K562 (cell line): Measurements from ENCODE around the gene BTBD3. TPM values are rescaled to one million over a fixed set of nuclear protein-coding genes. Genes with fewer than 3 reads are reported as not detected.

Experiments
- ATAC-seq: fragments of 200-7000 bp; cut with Tn5 transposase; 3 replicates; pipeline ENCODE4 v1.9.1; 2020; ENCODE audit warnings: moderate library complexity
- BruUV-seq: library from RNA; stranded (reverse); fragments of 400-500 nt; replicated peaks from 2 replicates; lab custom pipeline; 2021; lab: Mats Ljungman, UMichigan
- CTCF ChIA-PET: fragments of 300-600 bp; formaldehyde crosslinking; extraction: SDS; loops from one replicate; lab custom pipeline; 2021; ENCODE audit warnings: low intra/inter-chr PET ratio; lab: Yijun Ruan, JAX
- POLR2A ChIA-PET: fragments of 300-600, 350-650 bp; sonication (Branson Sonifier 250); formaldehyde crosslinking; extraction: SDS; loops from one replicate; lab custom pipeline; 2021; ENCODE audit warnings: antibody characterized with exemption, inconsistent platforms; lab: Yijun Ruan, JAX
- DNase-seq, 4 experiments: peaks; one replicate each; pipeline versions ENCODE4 v3.0.0 to v3.0.0-alpha.2; 2011 to 2018; ENCODE audit warnings: low spot score in 3 of 4, mixed read lengths in 3 of 4; ENCODE audit errors: extremely low read depth in 1 of 4
- FAIRE-seq: peaks from 2 replicates; lab custom pipeline; 2011; peaks lifted over from hg19 to GRCh38; lab: Jason Lieb, UNC
- H2AFZ ChIP-seq: 2 replicates; pipeline ENCODE4 v1.6.0; 2011; ENCODE audit warnings: low read depth, low read length, control low read depth, inconsistent platforms
- H3K27ac ChIP-seq: fragments of 200-600 bp; 3 replicates; pipeline ENCODE4 v1.8.0; 2011; ENCODE audit warnings: low read depth, mild to moderate bottlenecking, control low read depth, inconsistent platforms, low read length, moderate library complexity, mixed read lengths; ENCODE audit errors: extremely low read depth
- H3K27me3 ChIP-seq, 2 experiments: fragments of 300-600 bp in 1 of 2; 2 replicates in 1 of 2; 3 replicates in 1 of 2; pipeline versions ENCODE4 v1.6.0 to v1.8.0; 2011; ENCODE audit warnings: inconsistent platforms in 2 of 2, low read length in 2 of 2, mild to moderate bottlenecking in 1 of 2, mixed read lengths in 1 of 2, moderate library complexity in 1 of 2; ENCODE audit not compliant: control insufficient read depth in 2 of 2, insufficient read depth in 2 of 2
- H3K36me3 ChIP-seq: fragments of 300-600 bp; 3 replicates; pipeline ENCODE4 v1.8.0; 2011; ENCODE audit warnings: mild to moderate bottlenecking, low read length, inconsistent platforms; ENCODE audit not compliant: control insufficient read depth, insufficient read depth
- H3K4me1 ChIP-seq, 2 experiments: fragments of 200-600 bp in 1 of 2; replicated peaks in 1 of 2; 2 replicates in 1 of 2; 3 replicates in 1 of 2; pipeline versions ENCODE4 v1.5.1 to v1.8.0; 2011; ENCODE audit warnings: inconsistent platforms in 2 of 2, low read length in 2 of 2, mild to moderate bottlenecking in 1 of 2, mixed read lengths in 1 of 2, moderate library complexity in 1 of 2; ENCODE audit not compliant: control insufficient read depth in 2 of 2, insufficient read depth in 2 of 2
- H3K4me2 ChIP-seq: 2 replicates; pipeline ENCODE4 v1.6.1; 2011; ENCODE audit warnings: low read length, control low read depth, inconsistent platforms, mixed read lengths; ENCODE audit not compliant: insufficient read depth
- H3K4me3 ChIP-seq: fragments of 200-600 bp; sonication (generic), shearing (Covaris generic); 2 replicates; pipeline ENCODE4 v1.5.1; 2016; ENCODE audit warnings: control low read depth, inconsistent platforms
- H3K79me2 ChIP-seq: fragments of 200-600 bp; 3 replicates; pipeline ENCODE4 v1.8.0; 2011; ENCODE audit warnings: low read length, inconsistent platforms; ENCODE audit not compliant: control insufficient read depth, insufficient read depth
- H3K9ac ChIP-seq, 2 experiments: 2 replicates each; pipeline versions ENCODE4 v1.6.0 to v1.6.1; 2011; ENCODE audit warnings: low read depth in 2 of 2, low read length in 2 of 2, control low read depth in 1 of 2, inconsistent platforms in 1 of 2, mild to moderate bottlenecking in 1 of 2, mixed read lengths in 1 of 2; ENCODE audit not compliant: insufficient read depth in 1 of 2
- H3K9me1 ChIP-seq: one replicate; pipeline ENCODE4 v1.6.0; 2011; ENCODE audit warnings: inconsistent platforms, mild to moderate bottlenecking, low read length, moderate library complexity; ENCODE audit not compliant: control insufficient read depth, insufficient read depth
- H3K9me3 ChIP-seq: replicated peaks from 2 replicates; pipeline ENCODE4 v1.5.1; 2011; ENCODE audit warnings: low read depth, low read length, inconsistent platforms; ENCODE audit not compliant: control insufficient read depth, insufficient read depth
- H4K20me1 ChIP-seq: replicated peaks from 2 replicates; pipeline ENCODE4 v1.6.1; 2011; ENCODE audit warnings: low read length, inconsistent platforms, mixed read lengths; ENCODE audit not compliant: control insufficient read depth, insufficient read depth
- CREB3 ChIP-seq: fragments of 450-650 bp; conservative IDR thresholded peaks from 2 replicates; pipeline ENCODE4 v1.6.1; 2016; ENCODE audit warnings: missing genetic modification characterization, low read depth, mild to moderate bottlenecking, missing compliant biosample characterization, moderate library complexity
- CTCF ChIP-seq, 3 experiments: IDR thresholded peaks in 2 of 3; conservative IDR thresholded peaks in 1 of 3; 2 replicates each; pipeline ENCODE4 v1.5.1; 2011 to 2012; ENCODE audit warnings: low read length in 3 of 3, mild to moderate bottlenecking in 3 of 3, control low read depth in 2 of 3, improper control_type of control experiment in 1 of 3, inconsistent platforms in 1 of 3, low read depth in 1 of 3, mixed read lengths in 1 of 3, moderate library complexity in 1 of 3; ENCODE audit not compliant: insufficient read depth in 2 of 3
- RBM17 ChIP-seq: fragments of 200-400 bp; formaldehyde crosslinking; IDR thresholded peaks from 2 replicates; pipeline ENCODE4 v1.6.1; 2017; ENCODE audit warnings: low read depth, mild to moderate bottlenecking, low read length, borderline replicate concordance
- THRAP3 ChIP-seq: fragments of 450-650 bp; IDR thresholded peaks from 2 replicates; pipeline ENCODE4 v1.6.1; 2016; ENCODE audit warnings: mild to moderate bottlenecking, inconsistent platforms, borderline replicate concordance
- WGBS: fragments of 100-300 bp; shearing (Covaris generic); methylation state at CpG from one replicate; pipeline ENCODE4 v1.1.6; 2016; ENCODE audit warnings: low coverage, mixed read lengths; ENCODE audit not compliant: insufficient coverage; ENCODE audit errors: missing lambda C conversion rate; 5-methylcytosine and 5-hydroxymethylcytosine counted together
- in situ Hi-C: fragments of 300-500 bp; cut with MboI; formaldehyde crosslinking; loops from 4 replicates; pipeline ENCODE4 v1.15.0; 2018; ENCODE audit warnings: inconsistent platforms, mixed read lengths
- intact Hi-C: fragments of 100-400 bp; cut with micrococcal nuclease; formaldehyde crosslinking; loops from 2 replicates; pipeline ENCODE4 v1.14.2; 2022
- polyA plus RNA-seq, 8 experiments: library from polyadenylated mRNA; depleted of rRNA in 4 of 8; stranded (reverse) in 5 of 8; unstranded in 3 of 8; fragments of >200 nt; fragmentation: Nextera tagmentation in 2 of 8; fragmentation: Illumina TruSeq in 1 of 8; extraction: Ambion mirVana in 2 of 8; extraction: Trizol in 1 of 8; gene quantifications; 2 replicates each; pipeline versions ENCODE4 v1.2.1 to v1.2.3, GENCODE V29; 2011 to 2014; ENCODE audit warnings: inconsistent platforms in 1 of 8, missing spikeins in 1 of 8
- total RNA-seq, 7 experiments: library from RNA; depleted of rRNA in 6 of 7; stranded (reverse); fragments of >200 nt in 6 of 7; fragmentation: Illumina TruSeq in 2 of 7; extraction: Trizol in 2 of 7; gene quantifications; 2 replicates each; pipeline versions ENCODE4 v1.2.1 to v1.2.3, GENCODE V29; 2011 to 2021; ENCODE audit warnings: low replicate concordance in 1 of 7

BTBD3 gene
- total and polyA plus RNA-seq, 9 of the 15 experiments (the other 6 are each of a cell fraction or from before 2014, with no cell fraction given): 1.8 to 11.4 (median 6.4) TPM

GRCh38 chr20:11912013-11912658, 5.6 kb upstream of the BTBD3 start:
- H3K4me2 ChIP-seq: no peak overlapping the region
- H3K9me1 ChIP-seq: no peaks in the 10 kb centered on the region
- no peak overlapping the region for H3K27ac ChIP-seq
- FAIRE-seq (no peak), DNase-seq (peak in 1 of 4 experiments; percentile 9)
- H3K9me3 ChIP-seq: no peaks in the 10 kb centered on the region
- H3K36me3 ChIP-seq: no peaks in the 10 kb centered on the region
- in situ Hi-C loops: no loop called here
- TF ChIP-seq CREB3 (tag): no peak
- TF ChIP-seq RBM17: no peak
- no peak for TF ChIP-seq THRAP3
- TF ChIP-seq CTCF (IDR thresholded peaks at IDR 0.05 in 2 of 3, conservative IDR thresholded peaks at IDR 0.05 in 1 of 3; ENCODE audit: insufficient read depth in 2 of 3, low read depth in 1 of 3, low read length in 3 of 3): peak in 2 of 3 experiments; percentile 17 to 35; a peak in 2 of 6 replicates
- TF ChIP-seq, all 486 proteins: peak for 1
- H3K4me3 ChIP-seq: no peak overlapping the region
- CTCF ChIA-PET: no interaction called here
- no peaks in the 10 kb centered on the region for H4K20me1 ChIP-seq
- no peaks in the 10 kb centered on the region for H3K79me2 ChIP-seq
- intact Hi-C loops: no loop called here
- POLR2A ChIA-PET: interaction anchor here (0.6 kb wide), 1 partner anchor 296 kb away, joined by 3 read pairs; no protein-coding TSS in a partner anchor
- no peaks in the 10 kb centered on the region for H3K4me1 ChIP-seq
- 7% methylated on average over 3 of the region's 4 CpGs for WGBS
- peak; percentile 58 for ATAC-seq
- H2AFZ ChIP-seq: no peak overlapping the region
- BruUV-seq: no TSS peak
- H3K27me3 ChIP-seq: no peaks in the 10 kb centered on the region
- H3K9ac ChIP-seq: no peak overlapping the region
